Left ventricle myocardium inferior (tissue), 1 donor: ENCODE measurements around the gene PLXNA3. TPM values are rescaled to one million over a fixed set of nuclear protein-coding genes. Genes with fewer than 3 reads are reported as not detected.

Experiments
- DNase-seq: peaks from one replicate; pipeline ENCODE4 v3.0.0-alpha.2; 2020
- H3K27ac ChIP-seq: fragments of 200-600 bp; replicated peaks from 2 replicates; pipeline ENCODE4 v1.8.0; 2021
- H3K27me3 ChIP-seq: fragments of 200-600 bp; 2 replicates; pipeline ENCODE4 v1.8.0; 2021; ENCODE audit warnings: low read depth
- H3K36me3 ChIP-seq: fragments of 200-600 bp; 2 replicates; pipeline ENCODE4 v1.8.0; 2021
- H3K4me1 ChIP-seq: fragments of 200-600 bp; 2 replicates; pipeline ENCODE4 v1.8.0; 2021
- H3K4me3 ChIP-seq: fragments of 200-600 bp; 2 replicates; pipeline ENCODE4 v1.8.0; 2021; ENCODE audit warnings: mild to moderate bottlenecking, moderate library complexity
- H3K9me3 ChIP-seq: fragments of 200-600 bp; replicated peaks from 2 replicates; pipeline ENCODE4 v1.8.0; 2021
- intact Hi-C: fragments of 100-400 bp; cut with micrococcal nuclease; formaldehyde crosslinking; loops from one replicate; pipeline ENCODE4 v1.11.0; 2022
- total RNA-seq: library from RNA; stranded (reverse); fragmentation: NEBNext Ultra II Directional; extraction: Animal tissue kit (Norgen Biotek cat#: 25700); gene quantifications from one replicate; pipeline ENCODE4 v1.2.1, GENCODE V29; 2021
- TF ChIP-seq, protein P1 (sequence below): fragments of 200-600 bp; IDR thresholded peaks from 2 replicates; pipeline ENCODE4 v1.8.0; 2021; ENCODE audit warnings: antibody characterized with exemption, mild to moderate bottlenecking, borderline replicate concordance
- donor health status: DM: no; HTN: yes; CAD: no; lungs with severe emphysema.

PLXNA3 gene
- total RNA-seq, 1 donor from 2014 or later = 16.6 TPM

DNA sequence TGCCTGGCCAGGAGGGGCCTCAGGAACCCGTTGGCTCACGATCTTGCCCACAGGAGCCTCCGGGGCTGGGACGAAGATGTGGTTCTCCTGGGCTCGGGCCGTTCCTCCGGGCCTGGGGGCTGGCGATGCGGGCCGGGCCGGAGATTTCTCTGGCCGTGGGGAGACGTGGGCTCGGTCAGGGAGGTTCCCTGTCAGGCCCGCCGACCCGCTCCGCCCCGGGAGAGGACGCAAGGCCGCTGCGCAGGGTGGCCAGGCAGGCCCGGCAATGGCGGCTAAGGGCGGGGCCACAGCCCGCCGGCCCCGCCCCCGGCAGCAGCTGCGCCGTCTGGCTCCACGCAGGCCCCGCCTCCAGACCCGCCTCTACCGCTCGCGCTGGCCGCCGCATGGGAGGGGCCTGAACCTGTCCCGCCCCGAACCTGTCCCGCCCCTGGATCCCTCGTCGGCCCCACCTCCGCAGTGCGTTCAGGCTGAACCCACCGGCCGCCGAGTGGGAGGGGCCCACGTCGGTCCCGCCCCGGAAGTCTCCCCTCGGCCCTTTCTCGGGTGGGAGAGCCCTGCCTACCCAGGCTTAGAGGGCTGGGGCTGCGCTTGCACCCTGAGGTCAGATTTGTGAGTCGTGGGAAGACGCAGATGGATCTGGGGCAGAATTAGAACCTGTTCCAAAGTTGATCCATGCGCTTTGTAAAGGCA is 58.0 kb downstream of the PLXNA3 start, which contains the start of gene FAM3A:
Gene FAM3A, minus strand, starts transcription at position 267 of the 690 bp plus-strand sequence. CDS start 460 bp downstream, outside the sequence.
- DNase-seq = peak; percentile 94
- H3K27me3 ChIP-seq = no peaks in the 10 kb centered on the region
- H3K4me1 ChIP-seq = peaks cover 22% of the 10 kb centered on the region
- H3K36me3 ChIP-seq = no peaks in the 10 kb centered on the region
- peak within 1 kb of the TSS; percentile 94 for H3K27ac ChIP-seq
- H3K4me3 ChIP-seq = peak within 1 kb of the TSS; percentile 78
- H3K9me3 ChIP-seq = no peaks in the 10 kb centered on the region
- TF ChIP-seq, protein P1, sequence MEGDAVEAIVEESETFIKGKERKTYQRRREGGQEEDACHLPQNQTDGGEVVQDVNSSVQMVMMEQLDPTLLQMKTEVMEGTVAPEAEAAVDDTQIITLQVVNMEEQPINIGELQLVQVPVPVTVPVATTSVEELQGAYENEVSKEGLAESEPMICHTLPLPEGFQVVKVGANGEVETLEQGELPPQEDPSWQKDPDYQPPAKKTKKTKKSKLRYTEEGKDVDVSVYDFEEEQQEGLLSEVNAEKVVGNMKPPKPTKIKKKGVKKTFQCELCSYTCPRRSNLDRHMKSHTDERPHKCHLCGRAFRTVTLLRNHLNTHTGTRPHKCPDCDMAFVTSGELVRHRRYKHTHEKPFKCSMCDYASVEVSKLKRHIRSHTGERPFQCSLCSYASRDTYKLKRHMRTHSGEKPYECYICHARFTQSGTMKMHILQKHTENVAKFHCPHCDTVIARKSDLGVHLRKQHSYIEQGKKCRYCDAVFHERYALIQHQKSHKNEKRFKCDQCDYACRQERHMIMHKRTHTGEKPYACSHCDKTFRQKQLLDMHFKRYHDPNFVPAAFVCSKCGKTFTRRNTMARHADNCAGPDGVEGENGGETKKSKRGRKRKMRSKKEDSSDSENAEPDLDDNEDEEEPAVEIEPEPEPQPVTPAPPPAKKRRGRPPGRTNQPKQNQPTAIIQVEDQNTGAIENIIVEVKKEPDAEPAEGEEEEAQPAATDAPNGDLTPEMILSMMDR = no peak
- intact Hi-C loops = no loop called here

GRCh38 chrX:154516656-154517100 is 58.6 kb downstream of the PLXNA3 start:
- no peaks in the 10 kb centered on the region for H3K36me3 ChIP-seq
- intact Hi-C loops = no loop called here
- DNase-seq = no peak

DNA sequence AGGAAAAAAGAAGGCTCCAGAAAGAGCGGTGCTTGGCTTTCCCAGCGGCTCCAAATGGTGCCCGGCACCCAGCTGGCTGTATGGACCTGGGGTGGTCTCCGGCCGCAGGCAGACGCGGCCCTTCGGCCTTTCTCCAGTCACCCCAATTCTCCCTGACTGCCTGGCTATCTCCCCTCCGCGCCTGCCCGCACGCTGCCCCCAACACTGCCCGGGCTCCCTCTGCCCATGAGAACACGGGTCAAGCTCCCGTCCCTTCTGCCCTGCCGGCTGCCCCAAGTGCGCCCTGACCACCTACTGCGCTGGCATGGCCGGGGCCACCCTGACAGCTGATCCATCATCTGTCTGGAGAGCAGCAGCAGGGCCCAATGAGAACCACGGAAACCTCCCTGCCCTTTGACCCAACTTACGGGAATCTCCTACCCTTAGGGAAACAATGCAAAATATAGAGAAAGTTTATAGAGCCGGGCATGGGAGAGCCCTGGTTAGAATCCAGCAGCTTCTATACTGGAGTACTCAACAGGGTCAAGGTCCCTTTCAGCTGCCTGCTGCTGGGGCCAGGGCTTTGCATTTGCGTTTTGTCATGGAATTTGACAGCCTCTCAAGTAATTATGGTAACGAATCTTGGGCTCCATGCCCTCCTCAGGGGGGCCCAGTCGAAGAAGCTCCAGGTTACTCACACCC is 59.2 kb downstream of the PLXNA3 start:
- no peaks in the 10 kb centered on the region for H3K27me3 ChIP-seq
- H3K4me3 ChIP-seq = peak overlapping the region; percentile 78
- no peaks in the 10 kb centered on the region for H3K36me3 ChIP-seq
- peaks cover 22% of the 10 kb centered on the region for H3K4me1 ChIP-seq
- intact Hi-C loops = no loop called here
- no peak for DNase-seq
- TF ChIP-seq, protein P1 = no peak
- H3K27ac ChIP-seq = peak overlapping the region; percentile 94
- H3K9me3 ChIP-seq = no peaks in the 10 kb centered on the region

More at GRCh38 chrX:154516656-154517100, 58.6 kb downstream of the PLXNA3 start:
- Histone ChIP-seq H3K4me1 (peaks cover 22% of the 10 kb centered on the region), H3K27ac (peak overlapping the region; percentile 94), H3K27me3 (no peaks in the 10 kb centered on the region), H3K4me3 (peak overlapping the region; percentile 78), H3K9me3 (no peaks in the 10 kb centered on the region)
- TF ChIP-seq, protein P1 = no peak

DNA sequence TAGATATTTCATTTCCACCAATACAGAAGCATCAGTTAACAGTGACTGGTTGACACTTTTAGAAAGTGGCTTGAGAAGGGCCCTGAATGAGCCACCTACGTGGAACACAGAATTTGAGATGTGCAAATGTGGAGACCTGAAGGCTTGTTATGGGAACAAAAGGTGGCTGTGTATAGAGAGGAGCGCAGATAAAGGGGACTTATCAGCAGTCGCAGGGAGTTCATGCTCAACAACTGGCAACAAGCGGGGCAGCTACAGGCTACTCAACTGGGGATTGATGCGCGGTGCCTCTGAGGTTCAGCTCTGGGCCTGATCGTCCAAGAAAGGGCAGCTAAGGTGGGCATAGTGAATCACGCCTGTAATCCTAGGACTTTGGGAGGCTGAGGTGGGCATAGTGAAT is 61.3 kb downstream of the PLXNA3 start:
- Histone ChIP-seq H3K4me1 (peaks cover 22% of the 10 kb centered on the region), H3K9me3 (no peaks in the 10 kb centered on the region), H3K4me3 (no peak overlapping the region), H3K36me3 (no peaks in the 10 kb centered on the region), H3K27me3 (no peaks in the 10 kb centered on the region), H3K27ac (no peak overlapping the region)
- intact Hi-C loops = no loop called here
- no peak for DNase-seq
- TF ChIP-seq, protein P1 = no peak

GRCh38 chrX:154525606-154526490 is 67.8 kb downstream of the PLXNA3 start:
- Histone ChIP-seq H3K4me3 (no peak overlapping the region), H3K4me1 (peaks cover 5% of the 10 kb centered on the region), H3K27ac (no peak overlapping the region), H3K27me3 (no peaks in the 10 kb centered on the region), H3K36me3 (no peaks in the 10 kb centered on the region), H3K9me3 (no peaks in the 10 kb centered on the region)
- no peak for DNase-seq
- intact Hi-C loops = no loop called here
- TF ChIP-seq, protein P1 = no peak
